H1 (cell line): Measurements from ENCODE around the gene DEUP1. TPM values are rescaled to one million over a fixed set of nuclear protein-coding genes. Genes with fewer than 3 reads are reported as not detected.

ENCODE experiments used
- CTCF ChIA-PET: fragments of 300-600 bp; sonication (Branson Sonifier 250); formaldehyde crosslinking; loops from one replicate; lab custom pipeline; 2021; ENCODE audit not compliant: partially characterized antibody; lab: Charles Lee
- POLR2A ChIA-PET: fragments of 300-600 bp; sonication (Branson Sonifier 250); formaldehyde crosslinking; loops from one replicate; lab custom pipeline; 2021; ENCODE audit warnings: inconsistent platforms; ENCODE audit not compliant: partially characterized antibody; lab: Charles Lee
- DNase-seq, 2 experiments: peaks; one replicate each; pipeline versions ENCODE4 v3.0.0 to v3.0.0-alpha.2; 2010 to 2022; ENCODE audit warnings: low spot score in 2 of 2, low read depth in 1 of 2, mixed read lengths in 1 of 2
- FAIRE-seq: peaks from 2 replicates; lab custom pipeline; 2011; peaks lifted over from hg19 to GRCh38; lab: Jason Lieb, UNC
- H2AFZ ChIP-seq: 2 replicates; pipeline ENCODE4 v1.8.1; 2012; ENCODE audit warnings: low read length, inconsistent platforms
- H2AK5ac ChIP-seq: 2 replicates; pipeline ENCODE4 v1.6.1; 2013; ENCODE audit warnings: low read depth, low read length
- H2BK120ac ChIP-seq: replicated peaks from 2 replicates; pipeline ENCODE3; 2013; ENCODE audit warnings: low read depth, low read length, inconsistent platforms
- H2BK12ac ChIP-seq: 2 replicates; pipeline ENCODE4 v1.6.1; 2013; ENCODE audit warnings: low read depth, low read length
- H2BK15ac ChIP-seq: 2 replicates; pipeline ENCODE4 v1.6.1; 2013; ENCODE audit warnings: low read length
- H2BK20ac ChIP-seq: 2 replicates; pipeline ENCODE4 v1.6.1; 2013; ENCODE audit warnings: low read length
- H2BK5ac ChIP-seq: 2 replicates; pipeline ENCODE4 v1.6.1; 2013; ENCODE audit warnings: low read depth, low read length
- H3K14ac ChIP-seq: 2 replicates; pipeline ENCODE4 v1.6.1; 2013; ENCODE audit warnings: inconsistent platforms; ENCODE audit not compliant: insufficient read length
- H3K18ac ChIP-seq: 2 replicates; pipeline ENCODE4 v1.6.1; 2013; ENCODE audit warnings: low read length; ENCODE audit errors: extremely low read depth
- H3K23ac ChIP-seq: 2 replicates; pipeline ENCODE4 v1.6.1; 2013; ENCODE audit warnings: inconsistent platforms; ENCODE audit not compliant: insufficient read length
- H3K23me2 ChIP-seq: 2 replicates; pipeline ENCODE4 v1.6.1; 2013; ENCODE audit warnings: low read depth, low read length
- H3K27ac ChIP-seq: 2 replicates; pipeline ENCODE4 v1.6.1; 2011; ENCODE audit warnings: low read depth, low read length, inconsistent platforms
- H3K27me3 ChIP-seq, 4 experiments: replicated peaks in 1 of 4; 1 replicate in 1 of 4; 2 replicates in 3 of 4; pipeline versions ENCODE4 v1.6.1 to v1.8.1; 2011 to 2013; ENCODE audit warnings: low read length in 3 of 4, mild to moderate bottlenecking in 3 of 4, inconsistent platforms in 2 of 4, mixed read lengths in 2 of 4, moderate library complexity in 1 of 4; ENCODE audit not compliant: control insufficient read depth in 3 of 4, insufficient read depth in 3 of 4; ENCODE audit errors: extremely low read depth in 1 of 4
- H3K36me3 ChIP-seq, 4 experiments: 2 replicates each; pipeline versions ENCODE4 v1.6.1 to v1.8.1; 2011 to 2013; ENCODE audit warnings: mild to moderate bottlenecking in 4 of 4, low read length in 3 of 4, moderate library complexity in 2 of 4, control low read depth in 1 of 4, inconsistent platforms in 1 of 4; ENCODE audit not compliant: insufficient read depth in 4 of 4, control insufficient read depth in 2 of 4
- H3K4ac ChIP-seq: replicated peaks from 2 replicates; pipeline ENCODE3; 2013; ENCODE audit warnings: low read length, low read depth, mixed read lengths, inconsistent platforms; ENCODE audit not compliant: insufficient read length
- H3K4me1 ChIP-seq, 4 experiments: replicated peaks in 1 of 4; 1 replicate in 1 of 4; 2 replicates in 3 of 4; pipeline versions ENCODE4 v1.6.1 to v1.8.1; 2011 to 2013; ENCODE audit warnings: low read length in 3 of 4, inconsistent platforms in 2 of 4, mixed read lengths in 1 of 4; ENCODE audit not compliant: insufficient read depth in 4 of 4, control insufficient read depth in 3 of 4
- H3K4me2 ChIP-seq, 2 experiments: 2 replicates each; pipeline versions ENCODE4 v1.6.1 to v1.8.1; 2011 to 2013; ENCODE audit warnings: low read depth in 2 of 2, low read length in 2 of 2, control low read depth in 1 of 2, inconsistent platforms in 1 of 2, mild to moderate bottlenecking in 1 of 2; ENCODE audit not compliant: insufficient read depth in 1 of 2
- H3K4me3 ChIP-seq, 4 experiments: fragments of 200-600, 300-600 bp in 1 of 4; sonication (generic), shearing (Covaris generic), sonication (Bioruptor Twin) in 1 of 4; 2 replicates each; pipeline versions ENCODE4 v1.5.1 to v1.8.1; 2011 to 2016; ENCODE audit warnings: low read length in 4 of 4, low read depth in 3 of 4, control low read depth in 2 of 4, inconsistent platforms in 2 of 4, mild to moderate bottlenecking in 2 of 4, mixed read lengths in 1 of 4, moderate library complexity in 1 of 4; ENCODE audit not compliant: insufficient read depth in 2 of 4; ENCODE audit errors: extremely low read depth in 1 of 4
- H3K56ac ChIP-seq: replicated peaks from 2 replicates; pipeline ENCODE3; 2013; ENCODE audit warnings: low read depth, mild to moderate bottlenecking, mixed read lengths, low read length, inconsistent platforms; ENCODE audit not compliant: insufficient read length
- H3K79me1 ChIP-seq: 2 replicates; pipeline ENCODE4 v1.6.1; 2013; ENCODE audit warnings: low read depth, low read length, control low read depth
- H3K79me2 ChIP-seq, 2 experiments: 2 replicates each; pipeline versions ENCODE4 v1.6.1 to v1.8.1; 2012 to 2013; ENCODE audit warnings: low read length in 2 of 2, mild to moderate bottlenecking in 2 of 2, inconsistent platforms in 1 of 2; ENCODE audit not compliant: insufficient read depth in 2 of 2, control insufficient read depth in 1 of 2
- H3K9ac ChIP-seq, 4 experiments: replicated peaks in 1 of 4; 1 replicate in 1 of 4; 2 replicates in 3 of 4; pipeline versions ENCODE4 v1.6.1 to v1.8.1; 2011 to 2013; ENCODE audit warnings: low read depth in 3 of 4, low read length in 3 of 4, control low read depth in 2 of 4, mild to moderate bottlenecking in 2 of 4, moderate library complexity in 2 of 4, inconsistent platforms in 1 of 4; ENCODE audit errors: extremely low read depth in 1 of 4
- H3K9me3 ChIP-seq, 2 experiments: 2 replicates each; pipeline versions ENCODE4 v1.6.1 to v1.8.1; 2012 to 2013; ENCODE audit warnings: mild to moderate bottlenecking in 2 of 2, moderate library complexity in 2 of 2, control low read depth in 1 of 2, inconsistent platforms in 1 of 2, low read depth in 1 of 2, low read length in 1 of 2, mixed read lengths in 1 of 2; ENCODE audit not compliant: insufficient read depth in 2 of 2
- H4K20me1 ChIP-seq, 2 experiments: replicated peaks in 1 of 2; 2 replicates each; pipeline versions ENCODE3 to v1.8.1; 2011 to 2013; ENCODE audit warnings: inconsistent platforms in 2 of 2, low read length in 2 of 2, mild to moderate bottlenecking in 1 of 2; ENCODE audit not compliant: insufficient read depth in 2 of 2, control insufficient read depth in 1 of 2
- H4K5ac ChIP-seq: 2 replicates; pipeline ENCODE4 v1.6.1; 2013; ENCODE audit warnings: low read length, low read depth, mixed read lengths, inconsistent platforms; ENCODE audit not compliant: insufficient read length
- H4K8ac ChIP-seq: 2 replicates; pipeline ENCODE4 v1.8.0; 2013; ENCODE audit warnings: mild to moderate bottlenecking, moderate library complexity, low read length, inconsistent platforms; ENCODE audit not compliant: insufficient read depth; ENCODE audit errors: extremely low read depth
- H4K91ac ChIP-seq: replicated peaks from 2 replicates; pipeline ENCODE3; 2013; ENCODE audit warnings: low read length, mixed read lengths, inconsistent platforms; ENCODE audit not compliant: insufficient read length
- ATF2 ChIP-seq: IDR thresholded peaks from 2 replicates; pipeline ENCODE4 v1.6.1; 2012; ENCODE audit warnings: low read length, inconsistent platforms
- CHD2 ChIP-seq: IDR thresholded peaks from 2 replicates; pipeline ENCODE4 v1.6.1; 2012; ENCODE audit warnings: low read length, improper control_type of control experiment
- CTBP2 ChIP-seq: IDR thresholded peaks from 2 replicates; pipeline ENCODE4 v1.7.0; 2011; ENCODE audit warnings: borderline replicate concordance, mild to moderate bottlenecking, moderate library complexity, mixed read lengths, low read length; ENCODE audit not compliant: insufficient read depth, insufficient read length
- EP300 ChIP-seq, 2 experiments: IDR thresholded peaks; 1 replicate in 1 of 2; 2 replicates in 1 of 2; pipeline ENCODE4 v1.6.1; 2011 to 2012; ENCODE audit warnings: low read depth in 2 of 2, low read length in 2 of 2, mild to moderate bottlenecking in 2 of 2, borderline replicate concordance in 1 of 2, inconsistent platforms in 1 of 2, moderate library complexity in 1 of 2
- RAD21 ChIP-seq, 2 experiments: IDR thresholded peaks in 1 of 2; conservative IDR thresholded peaks in 1 of 2; 2 replicates each; pipeline ENCODE4 v1.6.1; 2011; ENCODE audit warnings: low read depth in 2 of 2, low read length in 2 of 2, improper control_type of control experiment in 1 of 2, inconsistent platforms in 1 of 2, mild to moderate bottlenecking in 1 of 2, moderate library complexity in 1 of 2
- SP1 ChIP-seq: IDR thresholded peaks from 2 replicates; pipeline ENCODE4 v1.6.1; 2011; ENCODE audit warnings: low read depth, low read length
- YY1 ChIP-seq: IDR thresholded peaks from 2 replicates; pipeline ENCODE4 v1.6.1; 2011; ENCODE audit warnings: low read depth, mild to moderate bottlenecking, low read length
- WGBS, 2 experiments: shearing (Covaris generic) in 1 of 2; methylation state at CpG; one replicate each; pipeline versions ENCODE4 v1.1.6 to v1.1.7; 2013 to 2015; ENCODE audit warnings: low lambda C conversion rate in 2 of 2, mixed read lengths in 2 of 2, inconsistent platforms in 1 of 2, low coverage in 1 of 2, missing lambda C conversion rate in 1 of 2; ENCODE audit not compliant: insufficient replicate concordance in 2 of 2, insufficient coverage in 1 of 2, insufficient read length in 1 of 2; ENCODE audit errors: extremely low coverage in 1 of 2, missing lambda C conversion rate in 1 of 2; 5-methylcytosine and 5-hydroxymethylcytosine counted together
- polyA plus RNA-seq, 7 experiments: library from polyadenylated mRNA; depleted of rRNA in 3 of 7; stranded (reverse) in 5 of 7; unstranded in 2 of 7; fragments of >200 nt in 5 of 7; fragments of 200-250 nt in 2 of 7; gene quantifications; 1 replicate in 5 of 7; 2 replicates in 1 of 7; 4 replicates in 1 of 7; pipeline versions ENCODE4 v1.2.1 to v1.2.3, GENCODE V29; 2011 to 2013; ENCODE audit warnings: missing spikeins in 2 of 7, mixed read lengths in 2 of 7
- total RNA-seq: library from RNA; stranded (reverse); fragmentation: NEBNext Ultra II Directional; extraction: Animal tissue kit (Norgen Biotek cat#: 25700); gene quantifications from 2 replicates; pipeline ENCODE4 v1.2.1, GENCODE V29; 2021

Gene DEUP1
- total and polyA plus RNA-seq, 2 of the 8 experiments (the other 6 are each of a cell fraction or from before 2014, with no cell fraction given) = 0.45 TPM; not detected in 1

DNA sequence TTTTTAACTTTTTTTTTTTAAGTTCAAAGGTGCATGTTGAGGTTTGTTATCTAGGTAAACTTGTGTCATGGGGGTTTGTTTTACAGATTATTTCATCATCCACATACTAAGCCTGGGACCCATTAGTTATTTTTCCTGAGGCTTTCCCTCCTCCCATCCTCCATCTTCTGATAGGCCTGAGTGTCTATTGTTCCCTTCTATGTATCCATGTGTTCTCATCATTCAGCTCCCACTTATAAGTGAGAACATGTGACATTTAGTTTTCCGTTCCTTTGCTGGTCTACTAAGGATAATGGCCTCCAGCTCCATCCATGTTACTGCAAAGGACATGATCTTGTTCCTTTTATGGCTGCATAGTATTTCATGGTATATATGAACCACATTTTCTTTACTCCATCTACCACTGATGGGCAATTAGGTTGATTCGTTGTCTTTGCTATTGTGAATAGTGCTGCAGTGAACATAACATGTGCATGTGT is 14.4 kb downstream of the DEUP1 start:
- no peaks in the 10 kb centered on the region for H4K20me1 ChIP-seq
- H3K9me3 ChIP-seq = no peaks in the 10 kb centered on the region
- H3K4ac ChIP-seq = no peak overlapping the region
- no peak overlapping the region for H4K5ac ChIP-seq
- H3K4me2 ChIP-seq = no peak overlapping the region
- H2AK5ac ChIP-seq = no peak overlapping the region
- H4K91ac ChIP-seq = no peak overlapping the region
- H2BK12ac ChIP-seq = no peak overlapping the region
- H3K27ac ChIP-seq = no peak overlapping the region
- no peak overlapping the region for H4K8ac ChIP-seq
- no peaks in the 10 kb centered on the region; a peak in 1 of 8 replicates for H3K36me3 ChIP-seq
- no peak overlapping the region for H3K56ac ChIP-seq
- no peak for DNase-seq
- H3K23ac ChIP-seq = no peak overlapping the region
- H3K23me2 ChIP-seq = no peaks in the 10 kb centered on the region
- no peak overlapping the region for H3K4me3 ChIP-seq
- H2BK15ac ChIP-seq = no peak overlapping the region
- H3K4me1 ChIP-seq = peaks cover 2 to 11% (median 3%) of the 10 kb centered on the region in 4 experiments; a peak in 4 of 7 replicates
- H2BK5ac ChIP-seq = no peak overlapping the region
- no peak overlapping the region for H2BK120ac ChIP-seq
- POLR2A ChIA-PET = no interaction called here
- H3K79me2 ChIP-seq = no peaks in the 10 kb centered on the region
- H3K18ac ChIP-seq = no peak overlapping the region
- H2BK20ac ChIP-seq = no peak overlapping the region
- FAIRE-seq = no peak
- CTCF ChIA-PET = interaction anchor here (0.7 to 1.0 kb wide), 2 partner anchors 11 to 95 kb away, joined by 3 read pairs; no protein-coding TSS in a partner anchor
- no peak overlapping the region for H3K9ac ChIP-seq
- H2AFZ ChIP-seq = no peak overlapping the region
- 89% methylated on average over 2 of the region's 2 CpGs; no CpG with 5 or more reads in 1 of the 2 experiments for WGBS, 2 experiments
- no peak overlapping the region for H3K14ac ChIP-seq
- H3K27me3 ChIP-seq = no peaks in the 10 kb centered on the region
- no peaks in the 10 kb centered on the region for H3K79me1 ChIP-seq
- no peak for TF ChIP-seq EP300 (IDR thresholded peaks at IDR 0.05; ENCODE audit: borderline replicate concordance in 1 of 2, low read depth in 2 of 2, low read length in 2 of 2)
- TF ChIP-seq SP1 = no peak
- no peak for TF ChIP-seq CTBP2
- TF ChIP-seq ATF2 = no peak
- TF ChIP-seq RAD21 (IDR thresholded peaks at IDR 0.05 in 1 of 2, conservative IDR thresholded peaks at IDR 0.05 in 1 of 2; ENCODE audit: low read depth in 2 of 2, low read length in 2 of 2) = no peak
- TF ChIP-seq CHD2 = no peak
- no peak for TF ChIP-seq YY1
